Spleen (tissue), 7 donors: ENCODE results near the gene LMO4.

Experiments used
- POLR2A ChIP-seq, 3 donors: fragments of 450-650 bp; IDR thresholded peaks; one replicate each; pipeline ENCODE4 v1.5.1; 2017; ENCODE audit warnings: antibody characterized with exemption in 3 of 3, mild to moderate bottlenecking in 1 of 3
- TF ChIP-seq, protein P1 (sequence below), 11 experiments: fragments of 200-600 bp in 7 of 11; fragments of 450-650 bp in 4 of 11; sonication (generic) in 4 of 11; IDR thresholded peaks in 8 of 11; conservative IDR thresholded peaks in 3 of 11; 1 replicate in 7 of 11; 2 replicates in 4 of 11; pipeline versions ENCODE4 v1.4.0 to v1.8.0; 2016 to 2021; ENCODE audit warnings: antibody characterized with exemption in 11 of 11, inconsistent platforms in 4 of 11, mild to moderate bottlenecking in 1 of 11
- donor health status: DM: no; HTN: no; CAD: no; lungs with moderate emphysema.
- donor health status: DM: no; HTN: no; CAD: no.
- donor health status: DM: no; HTN: no; CAD: no.

DNA sequence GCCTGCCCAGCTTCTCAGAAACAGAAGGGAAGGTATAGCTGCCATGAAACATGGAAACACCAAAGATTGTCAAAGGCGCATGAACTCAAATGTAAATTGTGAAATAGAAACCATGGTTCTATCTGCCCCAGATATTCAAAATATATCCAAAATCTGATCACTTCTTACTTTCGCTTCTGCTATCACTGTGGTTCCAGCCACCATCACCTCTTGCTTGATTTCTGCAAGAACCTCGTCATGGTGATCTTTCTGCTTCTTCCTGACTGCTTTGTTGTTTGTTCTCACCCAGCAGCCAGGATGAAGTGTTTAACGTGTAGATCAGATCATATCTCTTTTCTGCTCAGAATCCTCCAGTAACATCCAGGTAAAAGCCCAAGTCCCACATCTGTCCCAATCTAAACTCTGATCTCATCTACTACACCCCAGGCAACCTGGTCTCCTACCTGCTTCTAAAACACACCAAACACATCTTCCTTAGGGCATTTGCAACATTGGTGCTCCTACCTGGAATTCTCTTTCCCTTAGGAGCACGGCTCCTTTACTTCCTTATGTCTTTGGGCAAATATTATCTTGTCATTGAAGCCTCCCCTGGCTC, 10.5 kb upstream of the LMO4 start:
- TF ChIP-seq POLR2A (IDR thresholded peaks at IDR 0.05): no peak
- TF ChIP-seq, protein P1, sequence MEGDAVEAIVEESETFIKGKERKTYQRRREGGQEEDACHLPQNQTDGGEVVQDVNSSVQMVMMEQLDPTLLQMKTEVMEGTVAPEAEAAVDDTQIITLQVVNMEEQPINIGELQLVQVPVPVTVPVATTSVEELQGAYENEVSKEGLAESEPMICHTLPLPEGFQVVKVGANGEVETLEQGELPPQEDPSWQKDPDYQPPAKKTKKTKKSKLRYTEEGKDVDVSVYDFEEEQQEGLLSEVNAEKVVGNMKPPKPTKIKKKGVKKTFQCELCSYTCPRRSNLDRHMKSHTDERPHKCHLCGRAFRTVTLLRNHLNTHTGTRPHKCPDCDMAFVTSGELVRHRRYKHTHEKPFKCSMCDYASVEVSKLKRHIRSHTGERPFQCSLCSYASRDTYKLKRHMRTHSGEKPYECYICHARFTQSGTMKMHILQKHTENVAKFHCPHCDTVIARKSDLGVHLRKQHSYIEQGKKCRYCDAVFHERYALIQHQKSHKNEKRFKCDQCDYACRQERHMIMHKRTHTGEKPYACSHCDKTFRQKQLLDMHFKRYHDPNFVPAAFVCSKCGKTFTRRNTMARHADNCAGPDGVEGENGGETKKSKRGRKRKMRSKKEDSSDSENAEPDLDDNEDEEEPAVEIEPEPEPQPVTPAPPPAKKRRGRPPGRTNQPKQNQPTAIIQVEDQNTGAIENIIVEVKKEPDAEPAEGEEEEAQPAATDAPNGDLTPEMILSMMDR (IDR thresholded peaks at IDR 0.05 in 8 of 11, conservative IDR thresholded peaks at IDR 0.05 in 3 of 11): no peak
